Esophagus muscularis mucosa (tissue), 4 donors: ENCODE data around the gene TMEM97. TPM values are rescaled to one million over a fixed set of nuclear protein-coding genes. Genes with fewer than 3 reads are reported as not detected.

Experiments
- DNase-seq: peaks from one replicate; pipeline ENCODE4 v3.0.0-alpha.2; 2017; ENCODE audit errors: extremely low spot score
- H3K27ac ChIP-seq, 4 donors: fragments of 200-600 bp; sonication (generic); replicated peaks in 1 of 4; 1 replicate in 3 of 4; 2 replicates in 1 of 4; pipeline ENCODE4 v1.5.1; 2016 to 2019; ENCODE audit warnings: mild to moderate bottlenecking in 1 of 4
- H3K27me3 ChIP-seq, 4 donors: fragments of 200-600 bp; sonication (generic); one replicate each; pipeline versions ENCODE4 v1.5.1 to v1.6.0; 2016 to 2019
- H3K36me3 ChIP-seq, 4 donors: fragments of 200-600 bp; sonication (generic); one replicate each; pipeline ENCODE4 v1.5.1; 2016 to 2019
- H3K4me1 ChIP-seq, 4 donors: fragments of 200-600 bp; sonication (generic); one replicate each; pipeline ENCODE4 v1.5.1; 2016 to 2019
- H3K4me3 ChIP-seq, 4 donors: fragments of 200-600 bp; sonication (generic); 1 replicate in 2 of 4; 2 replicates in 2 of 4; pipeline ENCODE4 v1.5.1; 2016 to 2019; ENCODE audit warnings: mild to moderate bottlenecking in 4 of 4, moderate library complexity in 1 of 4
- H3K9me3 ChIP-seq, 4 donors: fragments of 200-600 bp; sonication (generic); 1 replicate in 3 of 4; 2 replicates in 1 of 4; pipeline ENCODE4 v1.5.1; 2016 to 2019
- EP300 ChIP-seq: sonication (generic); formaldehyde crosslinking; IDR thresholded peaks from one replicate; pipeline ENCODE4 v1.6.1; 2017; ENCODE audit warnings: antibody characterized with exemption
- POLR2A ChIP-seq: fragments of 450-650 bp; IDR thresholded peaks from one replicate; pipeline ENCODE4 v1.6.1; 2017; ENCODE audit warnings: antibody characterized with exemption, moderate library complexity, mild to moderate bottlenecking, low read depth
- POLR2AphosphoS5 ChIP-seq, 2 donors: sonication (generic); formaldehyde crosslinking; IDR thresholded peaks; one replicate each; pipeline ENCODE4 v1.6.1; 2017; ENCODE audit warnings: antibody characterized with exemption in 2 of 2
- WGBS: methylation state at CpG from one replicate; pipeline ENCODE4 v1.1.5; 2018; 5-methylcytosine and 5-hydroxymethylcytosine counted together
- intact Hi-C: fragments of 100-400 bp; cut with DNase I; formaldehyde crosslinking; loops from one replicate; pipeline ENCODE4 v1.15.1; 2023
- total RNA-seq, 4 donors: library from RNA; depleted of rRNA; stranded (reverse); fragments of >200 nt; gene quantifications; one replicate each; pipeline versions ENCODE4 v1.1.0 to v1.2.1, GENCODE V29; 2016
- TF ChIP-seq, protein P1 (sequence below), 3 experiments: fragments of 200-600 bp in 2 of 3; fragments of 450-650 bp in 1 of 3; sonication (generic) in 2 of 3; IDR thresholded peaks; one replicate each; pipeline ENCODE4 v1.5.1; 2017 to 2019; ENCODE audit warnings: antibody characterized with exemption in 3 of 3, mild to moderate bottlenecking in 2 of 3, moderate library complexity in 1 of 3

TMEM97 gene
- total RNA-seq, 4 donors from 2014 or later: 5.8 to 10.8 (median 10.1) TPM

DNA sequence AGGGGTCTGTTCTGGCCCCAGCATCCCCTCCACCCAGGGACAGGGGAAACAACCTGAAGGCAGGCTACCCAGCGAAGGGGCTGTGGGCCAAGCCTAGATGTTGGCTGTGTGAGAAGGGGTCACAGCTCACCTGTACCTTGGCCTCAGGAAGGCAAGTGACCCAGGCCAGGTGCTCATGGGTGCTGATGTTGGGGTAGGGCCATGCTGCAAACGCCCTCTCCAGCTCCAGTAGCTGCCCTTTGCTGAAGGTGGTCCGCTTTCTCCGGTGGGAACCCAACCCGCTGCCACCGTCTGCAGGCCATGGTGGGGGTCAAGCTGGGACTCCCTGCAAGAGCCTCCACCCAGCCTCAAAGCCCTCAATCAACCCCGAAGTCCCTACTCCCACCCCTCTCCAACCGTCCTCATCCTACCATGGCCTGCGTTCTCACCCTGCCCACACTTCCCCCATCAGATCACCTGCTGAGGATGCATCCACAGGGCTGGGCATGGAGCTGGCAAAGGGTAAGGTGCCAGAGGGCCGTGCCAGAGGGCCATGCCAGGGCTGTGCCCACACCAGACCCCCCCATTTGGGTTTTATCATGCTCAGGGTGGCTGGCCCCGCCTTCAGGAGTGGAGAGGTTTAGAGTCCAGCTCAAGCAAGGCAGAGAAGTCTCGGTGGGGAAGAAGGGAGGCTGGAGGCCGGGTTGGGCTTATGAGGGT, 45.8 kb downstream of the TMEM97 start, which contains the start of gene SEBOX:
Gene SEBOX (minus strand): TSS at position 535 of the 699 bp plus-strand sequence. CDS start 48 bp downstream, at position 487.
- H3K4me3 ChIP-seq: no peak within 1 kb of the TSS
- WGBS: 91% methylated on average over 13 of the region's 13 CpGs
- no peak within 1 kb of the TSS for H3K27ac ChIP-seq
- no peaks in the 10 kb centered on the region for H3K27me3 ChIP-seq
- DNase-seq: no peak
- no peaks in the 10 kb centered on the region for H3K9me3 ChIP-seq
- H3K36me3 ChIP-seq: peaks cover 38 to 68% (median 63%) of the 10 kb centered on the region in 4 donors
- peaks cover 0 to 1% (median 0%) of the 10 kb centered on the region in 4 donors for H3K4me1 ChIP-seq
- TF ChIP-seq POLR2A (no peak), POLR2AphosphoS5 (IDR thresholded peaks at IDR 0.05) (no peak), EP300 (no peak)
- TF ChIP-seq, protein P1, sequence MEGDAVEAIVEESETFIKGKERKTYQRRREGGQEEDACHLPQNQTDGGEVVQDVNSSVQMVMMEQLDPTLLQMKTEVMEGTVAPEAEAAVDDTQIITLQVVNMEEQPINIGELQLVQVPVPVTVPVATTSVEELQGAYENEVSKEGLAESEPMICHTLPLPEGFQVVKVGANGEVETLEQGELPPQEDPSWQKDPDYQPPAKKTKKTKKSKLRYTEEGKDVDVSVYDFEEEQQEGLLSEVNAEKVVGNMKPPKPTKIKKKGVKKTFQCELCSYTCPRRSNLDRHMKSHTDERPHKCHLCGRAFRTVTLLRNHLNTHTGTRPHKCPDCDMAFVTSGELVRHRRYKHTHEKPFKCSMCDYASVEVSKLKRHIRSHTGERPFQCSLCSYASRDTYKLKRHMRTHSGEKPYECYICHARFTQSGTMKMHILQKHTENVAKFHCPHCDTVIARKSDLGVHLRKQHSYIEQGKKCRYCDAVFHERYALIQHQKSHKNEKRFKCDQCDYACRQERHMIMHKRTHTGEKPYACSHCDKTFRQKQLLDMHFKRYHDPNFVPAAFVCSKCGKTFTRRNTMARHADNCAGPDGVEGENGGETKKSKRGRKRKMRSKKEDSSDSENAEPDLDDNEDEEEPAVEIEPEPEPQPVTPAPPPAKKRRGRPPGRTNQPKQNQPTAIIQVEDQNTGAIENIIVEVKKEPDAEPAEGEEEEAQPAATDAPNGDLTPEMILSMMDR (IDR thresholded peaks at IDR 0.05): no peak
- intact Hi-C loops: no loop called here

- Histone ChIP-seq H3K4me1 (peaks cover 0 to 7% (median 2%) of the 10 kb centered on the region in 4 donors), H3K9me3 (no peaks in the 10 kb centered on the region), H3K4me3 (no peak overlapping the region), H3K36me3 (peaks cover 31 to 62% (median 56%) of the 10 kb centered on the region in 4 donors), H3K27me3 (no peaks in the 10 kb centered on the region), H3K27ac (no peak overlapping the region)
- TF ChIP-seq EP300: no peak
- no peak for TF ChIP-seq POLR2A
- no peak for TF ChIP-seq POLR2AphosphoS5 (IDR thresholded peaks at IDR 0.05)
- TF ChIP-seq, protein P1 (IDR thresholded peaks at IDR 0.05): no peak
- DNase-seq: no peak
- 97% methylated on average over 3 of the region's 3 CpGs for WGBS
- intact Hi-C loops: no loop called here
Measured at GRCh38 chr17:28365487-28365886, 46.5 kb downstream of the TMEM97 start.

- TF ChIP-seq POLR2AphosphoS5 (IDR thresholded peaks at IDR 0.05) (no peak), EP300 (no peak), POLR2A (no peak)
- TF ChIP-seq, protein P1 (IDR thresholded peaks at IDR 0.05): no peak
- Histone ChIP-seq H3K36me3 (peaks cover 20 to 51% (median 45%) of the 10 kb centered on the region in 4 donors), H3K4me3 (no peak overlapping the region), H3K27ac (no peak overlapping the region), H3K9me3 (no peaks in the 10 kb centered on the region), H3K4me1 (peaks cover 9 to 15% (median 12%) of the 10 kb centered on the region in 4 donors), H3K27me3 (no peaks in the 10 kb centered on the region)
- intact Hi-C loops: no loop called here
- 78% methylated on average over 1 of the region's 1 CpG for WGBS
- DNase-seq: no peak
Measured at GRCh38 chr17:28366605-28367004, 47.6 kb downstream of the TMEM97 start.

GRCh38 chr17:28367641-28368305, 48.8 kb downstream of the TMEM97 start:
- WGBS: 88% methylated on average over 21 of the region's 21 CpGs
- TF ChIP-seq EP300 (no peak), POLR2A (no peak), POLR2AphosphoS5 (IDR thresholded peaks at IDR 0.05) (no peak)
- TF ChIP-seq, protein P1 (IDR thresholded peaks at IDR 0.05): no peak
- Histone ChIP-seq H3K9me3 (no peaks in the 10 kb centered on the region), H3K4me1 (peaks cover 20 to 27% (median 22%) of the 10 kb centered on the region in 4 donors), H3K27me3 (no peaks in the 10 kb centered on the region), H3K4me3 (no peak overlapping the region), H3K27ac (no peak overlapping the region), H3K36me3 (peaks cover 11 to 39% (median 33%) of the 10 kb centered on the region in 4 donors)
- intact Hi-C loops: no loop called here
- no peak for DNase-seq
